ENCODE results near the gene RGL3. TPM values are rescaled to one million over a fixed set of nuclear protein-coding genes. Genes with fewer than 3 reads are reported as not detected.
A peak's percentile ranks its signal among the peaks of the same experiment; 100 is the strongest.
"Not testable (repeated sequence)": the region's sequence is repeated elsewhere in the genome, so short reads cannot be mapped to it uniquely, and the experiment has no call there.

The RGL3 gene, protein sequence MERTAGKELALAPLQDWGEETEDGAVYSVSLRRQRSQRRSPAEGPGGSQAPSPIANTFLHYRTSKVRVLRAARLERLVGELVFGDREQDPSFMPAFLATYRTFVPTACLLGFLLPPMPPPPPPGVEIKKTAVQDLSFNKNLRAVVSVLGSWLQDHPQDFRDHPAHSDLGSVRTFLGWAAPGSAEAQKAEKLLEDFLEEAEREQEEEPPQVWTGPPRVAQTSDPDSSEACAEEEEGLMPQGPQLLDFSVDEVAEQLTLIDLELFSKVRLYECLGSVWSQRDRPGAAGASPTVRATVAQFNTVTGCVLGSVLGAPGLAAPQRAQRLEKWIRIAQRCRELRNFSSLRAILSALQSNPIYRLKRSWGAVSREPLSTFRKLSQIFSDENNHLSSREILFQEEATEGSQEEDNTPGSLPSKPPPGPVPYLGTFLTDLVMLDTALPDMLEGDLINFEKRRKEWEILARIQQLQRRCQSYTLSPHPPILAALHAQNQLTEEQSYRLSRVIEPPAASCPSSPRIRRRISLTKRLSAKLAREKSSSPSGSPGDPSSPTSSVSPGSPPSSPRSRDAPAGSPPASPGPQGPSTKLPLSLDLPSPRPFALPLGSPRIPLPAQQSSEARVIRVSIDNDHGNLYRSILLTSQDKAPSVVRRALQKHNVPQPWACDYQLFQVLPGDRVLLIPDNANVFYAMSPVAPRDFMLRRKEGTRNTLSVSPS
- total RNA-seq = not detected
- not detected for polyA plus RNA-seq
- total RNA-seq = 0 to 0.15 (median 0) reads per million in 6 experiments

DNA sequence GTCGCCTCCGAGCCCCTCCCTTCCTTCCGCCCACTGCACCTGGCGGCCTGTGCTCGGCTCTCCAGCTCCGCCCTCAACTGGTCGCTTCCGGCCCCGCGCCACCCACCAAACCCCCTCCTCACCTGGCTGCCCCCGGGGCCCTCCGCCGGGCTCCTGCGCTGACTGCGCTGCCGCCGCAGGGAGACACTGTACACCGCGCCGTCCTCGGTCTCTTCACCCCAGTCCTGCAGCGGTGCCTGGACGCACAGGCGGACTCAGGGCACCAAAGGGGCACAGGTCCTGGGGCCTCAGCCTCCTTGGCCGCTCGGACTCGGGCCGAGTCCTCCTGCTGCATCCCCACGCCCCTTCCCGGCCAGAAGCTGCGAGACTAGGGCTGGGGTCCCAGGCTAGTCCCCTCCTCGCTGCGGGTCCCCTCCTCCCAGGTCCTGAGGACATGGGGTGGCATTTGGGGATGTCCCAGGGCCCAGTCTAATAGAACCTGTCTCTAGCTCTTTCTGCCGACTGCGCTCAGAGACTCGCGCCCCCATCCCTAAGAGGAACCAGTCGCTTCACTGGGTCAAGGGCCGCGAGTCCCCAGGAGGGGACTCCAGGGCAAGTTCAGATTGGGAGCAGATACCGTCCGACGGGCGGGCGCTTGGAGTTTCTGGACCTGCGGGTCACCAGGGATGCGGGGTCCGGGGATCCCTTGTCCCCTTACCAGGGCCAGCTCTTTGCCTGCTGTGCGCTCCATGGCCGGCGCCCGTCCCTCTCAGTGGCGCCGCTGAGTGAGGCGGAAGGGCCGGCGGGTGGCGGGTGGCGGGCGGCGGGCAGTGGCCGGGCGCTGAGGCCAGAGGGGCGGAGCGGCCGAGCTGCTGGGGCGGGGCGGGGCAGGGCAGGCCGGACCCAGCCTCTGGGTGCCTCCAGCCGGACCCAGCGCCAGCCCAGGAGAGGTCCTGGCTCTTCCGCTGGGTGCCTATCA is at the start of gene RGL3:
Gene RGL3, minus strand, starts transcription at position 766 of the 958 bp plus-strand sequence. Its CDS starts 36 bp downstream, at position 730.
- H3K9me3 Mint-ChIP-seq = no peaks in the 10 kb centered on the region
- H3K27ac Mint-ChIP-seq = no peak within 1 kb of the TSS
- no peak for DNase-seq
- H3K27me3 Mint-ChIP-seq = peaks cover 18 to 62% (median 38%) of the 10 kb centered on the region in 5 donors
- H3K36me3 Mint-ChIP-seq = no peaks in the 10 kb centered on the region
- no peak for ATAC-seq
- POLR2A ChIA-PET = no interaction called here
- H3K4me1 Mint-ChIP-seq = peaks cover 17 to 50% (median 44%) of the 10 kb centered on the region in 4 donors
- peak within 1 kb of the TSS in 7 of 10 donors; percentile 16 to 80 (median 73) for H3K4me3 Mint-ChIP-seq

DNA sequence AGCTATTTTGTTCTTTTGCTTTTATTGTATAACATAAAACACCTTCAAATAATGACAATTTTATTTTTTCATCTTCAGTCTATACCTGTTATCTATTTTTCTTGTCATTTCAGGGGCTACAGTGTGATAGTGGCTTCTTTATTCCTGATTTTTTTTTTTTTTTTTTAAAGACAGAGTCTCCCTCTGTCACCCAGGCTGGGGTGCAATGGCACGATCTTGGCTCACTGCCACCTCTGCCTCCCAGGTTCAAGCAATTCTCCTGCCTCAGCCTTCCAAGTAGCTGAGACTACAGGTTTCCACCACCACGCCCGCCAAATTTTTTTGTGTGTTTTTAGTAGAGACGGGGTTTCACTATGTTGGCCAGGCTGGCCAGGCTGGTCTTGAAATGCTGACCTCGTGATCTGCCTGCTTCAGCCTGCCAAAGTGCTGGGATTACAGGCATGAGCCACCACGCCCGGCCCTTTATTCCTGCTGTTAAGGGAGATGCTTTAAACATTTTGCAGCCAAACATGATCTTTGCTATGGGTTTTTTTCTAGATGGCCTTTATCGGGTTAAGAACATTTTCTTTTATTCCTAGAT is 49.2 kb upstream of the RGL3 start:
- DNase-seq, H3K4me3 Mint-ChIP-seq, ATAC-seq, H3K4me1 Mint-ChIP-seq, POLR2A ChIA-PET, H3K9me3 Mint-ChIP-seq, H3K36me3 Mint-ChIP-seq, H3K27ac Mint-ChIP-seq: not testable (repeated sequence)
- H3K27me3 Mint-ChIP-seq = peaks cover 4 to 20% (median 6%) of the 10 kb centered on the region in 5 donors

DNA sequence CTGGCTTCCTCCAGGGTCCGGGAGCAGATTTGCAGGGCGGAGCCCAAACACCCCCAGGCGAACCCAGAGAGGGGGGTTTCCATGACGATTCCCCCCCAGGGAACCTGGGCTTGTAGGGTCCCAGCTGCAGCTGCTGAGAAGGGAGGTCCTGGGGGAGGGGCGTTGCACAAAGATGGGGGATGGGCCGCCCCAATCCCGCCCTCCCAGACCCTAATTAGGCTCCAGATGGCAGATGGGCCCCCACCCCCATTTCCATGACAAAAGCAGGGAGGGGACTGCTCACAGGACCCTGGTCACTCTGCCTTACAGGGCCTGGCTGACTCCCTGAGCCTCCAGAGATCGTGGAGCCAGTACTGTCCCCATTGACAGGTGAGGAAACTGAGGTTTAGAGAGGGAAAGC is 46.5 kb upstream of the RGL3 start:
- H3K36me3 Mint-ChIP-seq = no peaks in the 10 kb centered on the region
- H3K27me3 Mint-ChIP-seq = peaks cover 1 to 14% (median 2%) of the 10 kb centered on the region in 5 donors
- no peak overlapping the region for H3K27ac Mint-ChIP-seq
- POLR2A ChIA-PET = no interaction called here
- no peak overlapping the region for H3K4me3 Mint-ChIP-seq
- H3K9me3 Mint-ChIP-seq = no peaks in the 10 kb centered on the region
- ATAC-seq (no peak), DNase-seq (no peak)
- no peaks in the 10 kb centered on the region for H3K4me1 Mint-ChIP-seq

DNA sequence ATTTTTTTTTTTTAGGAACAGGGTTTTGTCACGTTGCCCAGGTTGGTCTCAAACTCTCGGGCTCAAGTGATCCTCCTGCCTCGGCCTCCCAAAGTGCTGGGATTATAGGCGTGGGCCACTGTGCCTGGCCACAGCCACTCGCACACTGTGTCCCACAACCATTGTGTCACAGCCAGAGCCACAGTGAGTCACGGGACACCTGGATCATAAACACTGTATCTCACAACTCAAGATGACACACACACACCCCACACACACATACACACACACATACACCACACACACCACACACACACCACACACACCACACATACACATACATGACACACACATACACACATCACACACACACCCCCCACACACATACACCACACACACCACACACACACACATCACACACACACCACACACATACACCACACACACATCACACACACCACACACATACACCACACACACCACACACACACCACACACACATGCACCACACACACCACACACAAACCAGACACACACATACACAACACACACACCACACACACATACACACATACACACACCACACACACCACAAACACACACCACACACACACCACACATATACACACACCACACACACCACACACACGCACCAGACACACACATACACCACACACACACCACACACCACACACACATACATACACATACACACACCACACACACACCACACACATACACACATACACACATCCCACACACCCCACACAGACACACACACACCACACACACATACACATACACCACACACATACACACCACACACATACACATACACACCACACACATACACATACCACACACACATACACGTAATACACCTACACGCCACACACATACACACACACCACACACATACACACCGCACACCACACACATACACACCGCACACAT is 45.5 kb upstream of the RGL3 start:
- DNase-seq (no peak), ATAC-seq (no peak)
- Mint-ChIP-seq H3K36me3 (no peaks in the 10 kb centered on the region), H3K27me3 (peaks cover 5 to 20% (median 11%) of the 10 kb centered on the region in 5 donors), H3K4me3 (no peak overlapping the region), H3K27ac (no peak overlapping the region), H3K9me3 (no peaks in the 10 kb centered on the region), H3K4me1 (no peaks in the 10 kb centered on the region)
- POLR2A ChIA-PET = no interaction called here

DNA sequence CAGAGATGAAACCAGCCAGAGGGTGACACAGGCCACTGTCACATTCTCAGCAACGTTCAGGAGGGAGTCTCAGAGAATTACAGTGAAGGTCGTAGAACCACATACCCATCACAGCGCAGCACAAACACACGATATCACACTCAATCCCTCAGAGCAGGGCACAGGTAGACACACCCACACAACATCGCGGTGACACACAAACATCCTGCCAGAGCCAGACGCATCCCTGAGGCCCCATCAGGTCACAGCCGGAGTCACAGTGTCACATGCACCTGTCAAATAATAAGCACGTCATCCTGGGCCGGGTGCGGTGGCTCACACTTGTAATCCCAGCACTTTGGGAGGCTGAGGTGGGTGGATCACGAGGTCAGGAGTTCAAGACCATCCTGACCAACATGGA is 44.3 kb upstream of the RGL3 start:
- DNase-seq = no peak

DNA sequence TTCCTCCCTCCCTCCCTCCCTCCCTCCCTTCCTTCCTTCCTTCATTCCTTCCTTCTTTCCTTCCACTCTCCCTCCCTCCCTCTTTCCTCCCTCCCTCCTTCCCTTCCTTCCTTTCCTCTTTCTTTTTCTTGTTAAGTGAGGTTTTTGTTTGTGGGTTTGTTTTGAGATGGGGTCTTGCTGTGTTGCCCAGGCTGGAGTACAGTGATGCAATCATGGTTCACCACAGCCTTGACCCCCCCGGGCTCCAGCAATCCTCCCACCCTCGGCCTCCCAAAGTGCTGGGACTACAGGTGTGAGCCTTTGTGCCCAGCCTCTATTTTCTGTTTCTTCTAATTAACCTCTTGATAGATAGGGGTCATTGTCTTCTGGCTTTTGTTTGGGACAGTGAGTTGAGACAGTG is 42.3 kb upstream of the RGL3 start:
- Mint-ChIP-seq H3K9me3 (no peaks in the 10 kb centered on the region), H3K27me3 (peaks cover 3 to 29% (median 15%) of the 10 kb centered on the region in 5 donors), H3K4me1 (peaks cover 0 to 3% (median 0%) of the 10 kb centered on the region in 4 donors), H3K27ac (no peak overlapping the region), H3K4me3 (no peak overlapping the region), H3K36me3 (no peaks in the 10 kb centered on the region)
- POLR2A ChIA-PET = no interaction called here
- no peak for DNase-seq
- no peak for ATAC-seq

More for the DNA sequence above, 44.3 kb upstream of the RGL3 start:
- Mint-ChIP-seq H3K4me1 (peaks cover 0 to under 1% (median 0%) of the 10 kb centered on the region in 4 donors), H3K27me3 (peaks cover 5 to 25% (median 13%) of the 10 kb centered on the region in 5 donors), H3K4me3 (no peak overlapping the region), H3K36me3 (no peaks in the 10 kb centered on the region), H3K27ac (peak overlapping the region in 1 of 10 donors; percentile 16), H3K9me3 (no peaks in the 10 kb centered on the region)
- POLR2A ChIA-PET = interaction anchor here (0.7 kb wide), 1 partner anchor 115 kb away, joined by 5 read pairs; no protein-coding TSS in a partner anchor
- ATAC-seq = peak in 1 of 2 donors; percentile 33

DNA sequence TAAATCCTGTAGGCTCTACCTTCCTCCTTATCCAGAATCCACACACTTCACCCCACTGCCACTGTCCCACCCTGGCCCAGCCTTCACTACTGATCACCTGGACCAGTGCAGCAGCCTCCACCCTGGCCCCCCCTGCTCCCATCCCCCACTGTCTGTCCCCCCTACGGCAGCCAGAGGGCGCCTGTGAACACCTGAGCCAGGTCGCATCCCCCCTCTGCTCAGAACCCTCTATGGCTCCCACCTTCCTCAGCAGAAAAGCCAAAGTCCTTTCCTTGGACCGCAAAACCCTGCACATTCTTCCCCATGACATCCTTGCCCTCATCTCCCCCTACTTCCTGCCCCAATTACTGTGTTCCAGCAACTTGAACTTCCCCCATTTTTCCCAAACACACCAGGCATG is 41.1 kb upstream of the RGL3 start:
- no peak for ATAC-seq
- Mint-ChIP-seq H3K4me1 (peaks cover 0 to 3% (median 0%) of the 10 kb centered on the region in 4 donors), H3K36me3 (no peaks in the 10 kb centered on the region), H3K4me3 (no peak overlapping the region), H3K27me3 (peaks cover 3 to 29% (median 15%) of the 10 kb centered on the region in 5 donors), H3K27ac (peak overlapping the region in 1 of 10 donors; percentile 65), H3K9me3 (no peaks in the 10 kb centered on the region)
- POLR2A ChIA-PET = no interaction called here
- no peak for DNase-seq

DNA sequence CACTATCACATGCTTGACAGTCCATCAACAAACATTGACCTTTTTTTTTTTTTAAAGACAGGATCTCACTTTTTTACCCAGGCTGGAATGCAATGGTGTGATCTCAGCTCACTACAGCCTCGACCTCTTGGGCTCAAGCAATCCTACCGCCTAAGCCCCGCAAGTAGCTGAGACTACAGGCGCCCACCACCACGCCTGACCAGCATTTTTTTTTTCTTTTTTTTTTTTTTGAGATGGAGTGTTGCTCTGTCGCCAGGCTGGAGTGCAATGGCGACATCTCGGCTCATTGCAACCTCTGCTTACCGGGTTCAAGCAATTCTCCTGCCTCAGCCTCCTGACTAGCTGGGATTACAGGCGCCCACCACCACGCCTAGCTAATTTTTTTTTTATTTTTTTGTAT is 39.8 kb upstream of the RGL3 start:
- H3K4me1 Mint-ChIP-seq, POLR2A ChIA-PET, ATAC-seq, H3K27ac Mint-ChIP-seq, H3K9me3 Mint-ChIP-seq, H3K36me3 Mint-ChIP-seq, DNase-seq, H3K4me3 Mint-ChIP-seq: not testable (repeated sequence)
- H3K27me3 Mint-ChIP-seq = peaks cover 3 to 29% (median 15%) of the 10 kb centered on the region in 5 donors

DNA sequence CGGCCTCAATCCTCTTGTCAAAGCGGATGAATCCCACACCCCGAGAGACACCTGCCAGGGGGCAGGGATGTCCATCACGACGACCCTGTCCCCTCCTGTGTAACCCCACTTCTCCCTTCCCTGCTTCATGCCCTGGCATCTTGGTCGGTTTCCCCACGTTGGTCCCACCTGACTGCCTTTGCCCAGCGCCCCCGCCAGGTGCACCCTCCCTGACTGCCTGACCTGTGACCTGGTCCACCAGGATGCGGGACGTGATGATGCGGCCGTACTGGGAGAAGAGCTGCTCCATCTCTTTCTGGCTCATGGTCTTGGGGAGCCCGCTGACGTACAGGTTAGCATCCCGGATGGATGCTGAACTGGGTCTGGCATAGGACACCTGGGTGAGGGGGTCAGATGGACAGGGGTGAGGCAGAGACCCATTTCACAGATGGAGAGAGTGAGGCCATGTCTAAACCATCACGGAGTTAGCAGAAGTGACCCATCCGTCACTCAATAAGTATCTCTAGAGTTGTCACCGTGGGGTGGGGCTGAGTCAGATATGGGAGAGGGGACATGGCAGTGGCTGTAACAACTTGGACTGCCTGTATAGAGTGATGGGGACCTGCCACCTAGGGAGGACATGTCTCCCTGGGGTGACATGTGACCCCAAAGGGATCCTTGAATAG is 39.3 kb upstream of the RGL3 start:
- ATAC-seq (no peak), DNase-seq (no peak)
- H3K4me3 Mint-ChIP-seq = no peak overlapping the region
- no peaks in the 10 kb centered on the region for H3K36me3 Mint-ChIP-seq
- POLR2A ChIA-PET = no interaction called here
- peak overlapping the region in 1 of 10 donors; percentile 59 for H3K27ac Mint-ChIP-seq
- H3K9me3 Mint-ChIP-seq = no peaks in the 10 kb centered on the region
- H3K27me3 Mint-ChIP-seq = peaks cover 3 to 29% (median 15%) of the 10 kb centered on the region in 5 donors
- peaks cover 0 to 3% (median under 1%) of the 10 kb centered on the region in 4 donors for H3K4me1 Mint-ChIP-seq

DNA sequence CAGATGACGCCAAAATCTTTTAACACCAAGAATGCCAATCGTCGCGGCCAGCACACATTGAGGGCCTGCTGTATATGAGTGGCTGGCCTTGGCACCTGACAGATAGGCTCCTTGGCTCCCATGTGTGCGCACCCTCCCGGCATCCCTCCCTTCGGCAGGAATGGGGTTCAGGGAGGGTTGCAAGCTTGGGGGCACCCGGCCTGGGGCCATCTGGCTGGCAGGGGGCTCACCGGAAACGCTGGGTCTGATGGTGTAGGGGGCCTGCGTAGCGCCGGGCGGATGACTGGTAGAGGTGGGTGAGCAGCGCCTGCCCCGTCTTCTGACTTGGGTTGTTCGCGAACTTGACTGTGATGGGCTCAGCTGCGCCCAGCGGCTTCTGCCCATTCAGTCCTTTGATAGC is 38.7 kb upstream of the RGL3 start:
- Mint-ChIP-seq H3K9me3 (no peaks in the 10 kb centered on the region), H3K4me3 (no peak overlapping the region), H3K27me3 (peaks cover 3 to 29% (median 15%) of the 10 kb centered on the region in 5 donors), H3K27ac (no peak overlapping the region), H3K4me1 (peaks cover 0 to 3% (median 1%) of the 10 kb centered on the region in 4 donors), H3K36me3 (no peaks in the 10 kb centered on the region)
- ATAC-seq = no peak
- no peak for DNase-seq
- POLR2A ChIA-PET = no interaction called here

DNA sequence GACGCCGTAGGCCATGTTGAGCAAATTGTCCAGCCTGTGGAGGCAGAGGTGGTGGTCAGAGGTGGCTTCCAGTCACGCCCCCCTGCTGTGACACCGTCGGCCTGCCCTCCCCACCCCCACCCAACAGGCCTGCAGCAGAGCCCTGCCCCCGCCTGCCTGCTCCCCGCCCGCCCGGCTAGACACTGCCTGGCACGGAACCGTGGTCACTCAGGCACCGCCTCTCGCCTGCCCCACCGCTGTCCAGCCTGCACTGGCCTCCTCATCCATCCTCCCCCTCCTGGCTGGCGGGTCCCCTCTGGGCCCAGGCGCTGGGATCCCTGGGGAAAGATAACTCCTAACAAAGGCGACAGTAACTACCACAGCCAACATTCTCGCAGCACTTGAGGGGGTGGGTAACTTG is 38.0 kb upstream of the RGL3 start:
- H3K4me1 Mint-ChIP-seq = peaks cover 0 to 3% (median 1%) of the 10 kb centered on the region in 4 donors
- H3K9me3 Mint-ChIP-seq = no peaks in the 10 kb centered on the region
- H3K4me3 Mint-ChIP-seq = no peak overlapping the region
- H3K27me3 Mint-ChIP-seq = peaks cover 3 to 31% (median 15%) of the 10 kb centered on the region in 5 donors
- H3K36me3 Mint-ChIP-seq = no peaks in the 10 kb centered on the region
- ATAC-seq = no peak
- POLR2A ChIA-PET = no interaction called here
- DNase-seq = no peak
- H3K27ac Mint-ChIP-seq = no peak overlapping the region

Data from naive thymus-derived CD8-positive, alpha-beta T cell (primary cell).